ENCODE measurements around the gene CLDN15. TPM values are rescaled to one million over a fixed set of nuclear protein-coding genes. Genes with fewer than 3 reads are reported as not detected.
"Not testable (repeated sequence)": the region's sequence is repeated elsewhere in the genome, so short reads cannot be mapped to it uniquely, and the experiment has no call there.

Gene CLDN15
- total RNA-seq, 1 donor: 4.5 TPM

DNA sequence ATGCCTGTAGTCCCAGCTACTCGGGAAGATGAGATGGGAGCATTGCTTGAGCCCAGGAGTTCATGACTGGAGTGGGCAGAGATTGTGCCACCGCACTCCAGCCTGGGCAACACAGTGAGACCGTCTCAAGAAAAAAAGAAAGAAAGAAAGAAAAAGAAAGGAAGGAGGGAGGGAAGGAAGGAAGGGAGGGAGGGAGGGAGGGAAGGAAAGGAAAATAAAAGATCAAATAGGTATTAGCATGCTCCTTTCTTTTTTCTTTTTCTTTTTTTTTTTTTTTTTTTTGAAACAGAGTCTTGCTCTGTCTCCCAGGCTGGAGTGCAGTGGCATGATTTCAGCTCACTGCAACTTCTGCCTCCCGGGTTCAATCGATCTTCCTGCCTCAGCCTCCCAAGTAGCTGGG lies 15.6 kb upstream of the CLDN15 start:
- H3K27me3 ChIP-seq (ENCODE audit: insufficient read depth, low read length); H3K4me3 ChIP-seq (ENCODE audit: low read length); H3K9me3 ChIP-seq (ENCODE audit: low read depth, low read length): not testable (repeated sequence)
- H3K4me1 ChIP-seq (ENCODE audit: insufficient read depth, low read length): peaks cover 24% of the 10 kb centered on the region

DNA sequence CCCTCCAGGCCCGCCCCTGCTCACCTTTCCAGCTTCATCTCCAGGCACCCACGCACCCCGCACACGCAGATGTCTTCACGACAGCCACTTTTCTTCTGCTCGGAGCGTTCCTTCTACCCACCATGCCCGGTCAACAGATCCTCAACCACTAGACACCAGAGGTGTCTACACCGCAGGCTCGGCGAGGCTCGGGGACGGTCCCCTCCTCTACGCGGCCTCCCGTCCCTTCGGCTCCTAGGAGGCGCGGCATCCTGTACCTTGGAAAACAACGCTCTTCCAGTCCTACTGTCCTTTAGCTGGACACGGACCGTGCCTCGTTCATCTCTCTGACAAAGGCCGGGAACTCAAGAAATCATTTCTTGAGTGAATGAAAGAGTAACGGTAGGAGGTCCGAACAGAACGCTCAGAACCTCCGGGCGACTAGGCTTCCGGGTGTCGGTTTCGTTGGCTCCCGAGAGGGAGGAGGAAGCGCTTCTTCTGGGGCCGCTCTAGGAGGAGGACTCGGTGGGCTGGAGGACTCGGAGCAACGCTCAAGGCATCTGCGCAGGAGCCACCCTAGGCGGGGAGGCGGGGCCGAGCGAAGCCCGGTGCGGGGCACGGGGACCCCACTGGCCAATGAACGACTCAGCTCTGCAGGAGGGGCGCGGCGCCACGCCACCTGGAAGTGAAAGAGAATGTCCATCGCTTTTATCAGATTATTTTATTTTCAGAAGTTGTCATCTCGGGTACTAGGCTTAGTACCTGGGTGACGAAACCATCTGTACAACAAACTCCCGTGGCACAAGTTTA lies 14.5 kb upstream of the CLDN15 start:
- peaks cover 25% of the 10 kb centered on the region for H3K4me1 ChIP-seq (ENCODE audit: insufficient read depth, low read length)
- no peaks in the 10 kb centered on the region for H3K27me3 ChIP-seq (ENCODE audit: insufficient read depth, low read length)
- H3K4me3 ChIP-seq (ENCODE audit: low read length): peak overlapping the region; percentile 96
- H3K9me3 ChIP-seq (ENCODE audit: low read depth, low read length): no peaks in the 10 kb centered on the region

DNA sequence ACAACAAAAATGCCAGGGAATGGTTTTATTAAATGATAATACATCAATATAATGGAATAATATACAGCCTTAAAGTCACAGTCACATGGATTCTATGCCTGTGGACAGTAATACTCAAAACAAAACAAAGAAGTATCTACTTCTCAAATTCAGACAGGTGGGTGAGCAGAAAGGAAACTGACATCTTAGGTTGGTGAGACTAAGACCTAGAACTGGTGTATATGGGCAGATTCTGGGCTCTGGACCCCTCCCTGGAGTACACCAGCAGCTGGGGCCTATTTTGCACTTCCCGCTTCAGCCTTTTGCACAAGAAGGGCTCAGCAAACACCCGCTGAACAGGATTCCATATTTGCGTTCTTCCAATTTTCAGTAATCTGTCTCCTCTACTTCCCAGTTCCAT lies 12.7 kb upstream of the CLDN15 start:
- no peak overlapping the region for H3K4me3 ChIP-seq (ENCODE audit: low read length)
- H3K9me3 ChIP-seq (ENCODE audit: low read depth, low read length): no peaks in the 10 kb centered on the region
- no peaks in the 10 kb centered on the region for H3K27me3 ChIP-seq (ENCODE audit: insufficient read depth, low read length)
- H3K4me1 ChIP-seq (ENCODE audit: insufficient read depth, low read length): peaks cover 30% of the 10 kb centered on the region

- H3K4me3 ChIP-seq (ENCODE audit: low read length): no peak overlapping the region
- no peaks in the 10 kb centered on the region for H3K27me3 ChIP-seq (ENCODE audit: insufficient read depth, low read length)
- no peaks in the 10 kb centered on the region for H3K9me3 ChIP-seq (ENCODE audit: low read depth, low read length)
- peaks cover 43% of the 10 kb centered on the region for H3K4me1 ChIP-seq (ENCODE audit: insufficient read depth, low read length)
Measured at GRCh38 chr7:101248276-101248675, 10.7 kb upstream of the CLDN15 start.

GRCh38 chr7:101245147-101245668 lies 7.6 kb upstream of the CLDN15 start:
- H3K4me1 ChIP-seq (ENCODE audit: insufficient read depth, low read length): peaks cover 44% of the 10 kb centered on the region
- H3K27me3 ChIP-seq (ENCODE audit: insufficient read depth, low read length): no peaks in the 10 kb centered on the region
- peak overlapping the region; percentile 82 for H3K4me3 ChIP-seq (ENCODE audit: low read length)
- no peaks in the 10 kb centered on the region for H3K9me3 ChIP-seq (ENCODE audit: low read depth, low read length)

GRCh38 chr7:101244375-101245146 lies 7.0 kb upstream of the CLDN15 start, which contains the start of gene FIS1:
TSS of gene FIS1 (minus strand) at chr7:101245081. CDS start at chr7:101245004, 77 bp downstream.
- Histone ChIP-seq H3K27me3 (ENCODE audit: insufficient read depth, low read length) (no peaks in the 10 kb centered on the region), H3K4me1 (ENCODE audit: insufficient read depth, low read length) (peaks cover 45% of the 10 kb centered on the region), H3K4me3 (ENCODE audit: low read length) (peak within 1 kb of the TSS; percentile 82), H3K9me3 (ENCODE audit: low read depth, low read length) (no peaks in the 10 kb centered on the region)

GRCh38 chr7:101243646-101244374 lies 6.2 kb upstream of the CLDN15 start:
- Histone ChIP-seq H3K4me1 (ENCODE audit: insufficient read depth, low read length) (peaks cover 50% of the 10 kb centered on the region), H3K4me3 (ENCODE audit: low read length) (peak overlapping the region; percentile 82), H3K27me3 (ENCODE audit: insufficient read depth, low read length) (no peaks in the 10 kb centered on the region), H3K9me3 (ENCODE audit: low read depth, low read length) (no peaks in the 10 kb centered on the region)

DNA sequence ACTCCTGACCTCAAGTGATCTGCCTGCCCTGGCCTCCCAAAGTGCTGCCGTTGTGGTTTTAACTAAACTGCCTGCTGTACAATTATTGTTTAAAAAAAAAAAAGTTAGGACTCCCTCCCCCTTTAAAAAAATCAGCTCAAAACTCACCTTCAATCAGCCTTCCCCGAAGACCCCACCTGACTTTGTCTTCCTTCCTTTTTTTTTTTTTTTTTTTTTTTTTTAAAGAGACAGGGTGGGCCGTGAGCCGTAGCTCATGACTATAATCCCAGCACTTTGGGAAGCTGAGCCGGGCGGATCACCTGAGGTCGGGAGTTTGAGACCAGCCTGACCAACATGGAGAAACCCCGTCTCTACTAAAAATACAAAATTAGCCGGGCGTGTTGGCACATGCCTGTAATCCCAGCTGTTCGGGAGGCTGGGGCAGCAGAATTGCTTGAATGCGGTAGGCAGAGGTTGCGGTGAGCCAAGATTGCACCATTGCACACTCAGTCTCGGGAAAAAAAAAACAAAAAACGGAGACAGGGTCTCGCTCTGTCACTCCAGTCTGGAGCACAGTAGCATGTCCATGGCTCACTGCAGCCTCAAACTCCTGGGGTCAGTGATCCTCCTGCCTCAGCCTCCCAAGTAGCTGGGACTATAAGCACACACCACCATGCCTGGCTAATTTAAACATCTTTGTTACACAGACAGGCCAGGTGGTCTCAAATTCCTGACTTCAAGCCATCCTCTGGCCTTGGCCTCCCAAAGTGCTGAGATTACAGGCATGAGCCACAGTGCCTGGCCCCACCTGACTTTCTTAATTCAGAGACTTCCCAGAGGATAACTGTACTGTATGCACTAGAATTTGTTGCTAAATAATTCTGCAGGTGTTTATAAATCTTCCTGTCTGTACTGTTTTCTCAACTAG lies 4.1 kb upstream of the CLDN15 start:
- Histone ChIP-seq H3K4me1 (ENCODE audit: insufficient read depth, low read length) (peaks cover 47% of the 10 kb centered on the region), H3K9me3 (ENCODE audit: low read depth, low read length) (no peaks in the 10 kb centered on the region), H3K27me3 (ENCODE audit: insufficient read depth, low read length) (no peaks in the 10 kb centered on the region), H3K4me3 (ENCODE audit: low read length) (no peak overlapping the region)

DNA sequence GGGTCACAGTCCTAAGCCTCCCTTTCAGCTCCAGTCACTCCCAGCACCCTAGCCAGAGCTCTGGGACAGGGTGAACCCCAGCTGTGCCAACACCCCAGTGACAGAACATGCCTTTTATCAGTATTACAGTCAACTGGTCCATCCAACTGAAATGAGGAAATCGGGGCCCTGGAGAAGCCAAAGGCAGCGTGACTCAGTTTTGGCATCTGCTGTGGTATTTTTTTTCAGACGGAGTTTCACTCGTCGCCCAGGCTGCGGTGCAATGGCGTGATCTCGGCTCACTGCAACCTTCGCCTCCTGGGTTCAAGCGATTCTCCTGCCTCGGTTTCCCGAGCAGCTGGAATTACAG lies 3.4 kb upstream of the CLDN15 start:
- peaks cover 47% of the 10 kb centered on the region for H3K4me1 ChIP-seq (ENCODE audit: insufficient read depth, low read length)
- no peaks in the 10 kb centered on the region for H3K27me3 ChIP-seq (ENCODE audit: insufficient read depth, low read length)
- no peaks in the 10 kb centered on the region for H3K9me3 ChIP-seq (ENCODE audit: low read depth, low read length)
- H3K4me3 ChIP-seq (ENCODE audit: low read length): no peak overlapping the region

DNA sequence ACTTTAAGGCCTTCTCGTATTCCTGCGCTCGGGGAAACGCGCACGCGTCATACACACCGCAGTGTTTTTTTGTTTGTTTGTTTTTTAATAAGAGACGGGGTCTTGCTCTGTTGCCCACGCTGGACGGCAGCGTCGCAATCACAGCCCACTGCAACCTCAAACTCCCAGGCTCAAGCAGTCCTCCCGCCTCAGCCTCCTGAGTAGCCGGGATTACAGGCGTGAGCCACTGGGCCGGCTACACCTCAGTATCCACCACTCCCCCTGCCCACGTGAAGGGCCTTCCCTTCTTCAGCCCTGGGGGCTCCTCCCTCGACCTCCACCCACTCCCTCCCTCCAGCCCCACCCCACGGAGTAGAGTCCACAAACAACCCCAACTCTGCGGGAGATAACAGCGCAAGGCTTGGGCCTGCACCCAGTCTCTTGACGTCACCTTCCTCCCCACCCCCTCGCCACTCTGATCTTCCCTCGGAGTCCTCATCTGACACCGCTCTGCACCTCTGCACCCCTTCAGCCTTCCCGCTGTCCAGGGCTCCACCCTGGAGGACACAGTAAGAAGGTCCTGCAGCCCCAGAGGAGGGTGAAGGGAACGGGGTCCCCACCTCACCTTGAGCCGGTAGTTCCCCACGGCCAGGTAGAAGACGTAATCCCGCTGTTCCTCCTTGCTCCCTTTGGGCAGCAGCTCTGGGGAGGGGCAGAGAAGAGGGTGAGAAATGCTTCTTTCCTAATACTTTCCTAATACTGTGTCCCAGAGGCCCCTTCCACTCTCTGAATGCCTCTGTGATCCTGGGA lies 2.8 kb upstream of the CLDN15 start:
- H3K9me3 ChIP-seq (ENCODE audit: low read depth, low read length): no peaks in the 10 kb centered on the region
- H3K4me1 ChIP-seq (ENCODE audit: insufficient read depth, low read length): peaks cover 43% of the 10 kb centered on the region
- H3K4me3 ChIP-seq (ENCODE audit: low read length): no peak overlapping the region
- no peaks in the 10 kb centered on the region for H3K27me3 ChIP-seq (ENCODE audit: insufficient read depth, low read length)

DNA sequence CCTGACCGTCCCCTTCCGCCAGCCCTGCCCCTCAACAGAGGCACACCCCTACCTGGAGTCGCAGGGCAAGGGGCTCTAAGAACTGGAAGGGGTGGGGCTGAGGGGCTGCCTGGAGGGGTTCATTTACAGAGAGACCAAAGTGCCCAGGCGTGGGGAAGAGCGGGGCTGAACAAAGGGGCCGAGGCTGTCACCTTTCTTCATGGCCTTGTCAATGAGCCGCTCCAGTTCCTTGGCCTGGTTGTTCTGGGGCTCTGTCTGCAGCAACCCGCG lies 2.3 kb upstream of the CLDN15 start:
- no peak overlapping the region for H3K4me3 ChIP-seq (ENCODE audit: low read length)
- peaks cover 38% of the 10 kb centered on the region for H3K4me1 ChIP-seq (ENCODE audit: insufficient read depth, low read length)
- H3K9me3 ChIP-seq (ENCODE audit: low read depth, low read length): no peaks in the 10 kb centered on the region
- H3K27me3 ChIP-seq (ENCODE audit: insufficient read depth, low read length): no peaks in the 10 kb centered on the region

GRCh38 chr7:101239191-101239950 lies 1.8 kb upstream of the CLDN15 start:
- H3K9me3 ChIP-seq (ENCODE audit: low read depth, low read length): no peaks in the 10 kb centered on the region
- peaks cover 38% of the 10 kb centered on the region for H3K4me1 ChIP-seq (ENCODE audit: insufficient read depth, low read length)
- no peaks in the 10 kb centered on the region for H3K27me3 ChIP-seq (ENCODE audit: insufficient read depth, low read length)
- H3K4me3 ChIP-seq (ENCODE audit: low read length): no peak overlapping the region
